CD14-positive monocyte (primary cell): ENCODE data around the gene ZNF543. TPM values are rescaled to one million over a fixed set of nuclear protein-coding genes. Genes with fewer than 3 reads are reported as not detected.
A peak's percentile ranks its signal among the peaks of the same experiment; 100 is the strongest.

Source experiments
- DNase-seq, 3 donors: peaks; one replicate each; pipeline ENCODE4 v3.0.0-alpha.2; 2011 to 2022
- H2AFZ ChIP-seq: 2 replicates; pipeline ENCODE4 v1.6.0; 2012; ENCODE audit warnings: mild to moderate bottlenecking, low read depth, low read length, inconsistent platforms; ENCODE audit not compliant: insufficient read depth, poor library complexity, severe bottlenecking
- H3K27ac ChIP-seq, 2 donors: 1 replicate in 1 of 2; 2 replicates in 1 of 2; pipeline ENCODE4 v1.5.1; 2012 to 2013; ENCODE audit warnings: low read length in 2 of 2, control low read depth in 1 of 2, inconsistent platforms in 1 of 2, low read depth in 1 of 2, mild to moderate bottlenecking in 1 of 2
- H3K27me3 ChIP-seq, 2 donors: one replicate each; pipeline versions ENCODE4 v1.6.0 to v1.6.1; 2011 to 2013; ENCODE audit warnings: low read length in 2 of 2; ENCODE audit not compliant: control insufficient read depth in 2 of 2, insufficient read depth in 2 of 2
- H3K36me3 ChIP-seq, 2 donors: replicated peaks in 1 of 2; 1 replicate in 1 of 2; 2 replicates in 1 of 2; pipeline versions ENCODE4 v1.5.1 to v1.6.1; 2012 to 2013; ENCODE audit warnings: low read length in 2 of 2, control low read depth in 1 of 2, inconsistent platforms in 1 of 2, mild to moderate bottlenecking in 1 of 2; ENCODE audit not compliant: insufficient read depth in 2 of 2, control insufficient read depth in 1 of 2
- H3K4me1 ChIP-seq, 2 donors: 1 replicate in 1 of 2; 2 replicates in 1 of 2; pipeline versions ENCODE4 v1.5.1 to v1.6.1; 2012 to 2013; ENCODE audit warnings: low read length in 2 of 2, control low read depth in 1 of 2, inconsistent platforms in 1 of 2, mild to moderate bottlenecking in 1 of 2, moderate library complexity in 1 of 2; ENCODE audit not compliant: insufficient read depth in 2 of 2, control insufficient read depth in 1 of 2
- H3K4me2 ChIP-seq: replicated peaks from 2 replicates; pipeline ENCODE3; 2012; ENCODE audit warnings: low read length, moderate library complexity, mild to moderate bottlenecking; ENCODE audit not compliant: poor library complexity, severe bottlenecking; ENCODE audit errors: extremely low read depth
- H3K4me3 ChIP-seq, 3 experiments: fragments of 200-600 bp in 1 of 3; sonication (generic) in 1 of 3; replicated peaks in 1 of 3; 1 replicate in 2 of 3; 2 replicates in 1 of 3; pipeline ENCODE4 v1.5.1; 2011 to 2013; ENCODE audit warnings: low read length in 3 of 3, mild to moderate bottlenecking in 3 of 3, control low read depth in 2 of 3, low read depth in 2 of 3, inconsistent platforms in 1 of 3, moderate library complexity in 1 of 3
- H3K79me2 ChIP-seq: 2 replicates; pipeline ENCODE4 v1.6.0; 2012; ENCODE audit warnings: mild to moderate bottlenecking, control low read depth, inconsistent platforms, low read length, moderate library complexity; ENCODE audit not compliant: insufficient read depth
- H3K9ac ChIP-seq: 2 replicates; pipeline ENCODE4 v1.6.0; 2017; ENCODE audit warnings: low read length, mild to moderate bottlenecking; ENCODE audit not compliant: insufficient read depth, poor library complexity, severe bottlenecking
- H3K9me3 ChIP-seq, 2 donors: replicated peaks in 1 of 2; 1 replicate in 1 of 2; 2 replicates in 1 of 2; pipeline versions ENCODE4 v1.5.1 to v1.6.1; 2012 to 2013; ENCODE audit warnings: low read length in 2 of 2, control low read depth in 1 of 2; ENCODE audit not compliant: control insufficient read depth in 1 of 2, insufficient read depth in 1 of 2
- H4K20me1 ChIP-seq: 2 replicates; pipeline ENCODE4 v1.6.0; 2012; ENCODE audit warnings: mild to moderate bottlenecking, low read length, control low read depth, moderate library complexity; ENCODE audit not compliant: insufficient read depth
- H3K27ac Mint-ChIP-seq, 7 donors: one replicate each; pipeline ENCODE4 v1.8.0; 2020; ENCODE audit warnings: mild to moderate bottlenecking in 7 of 7, mixed read lengths in 7 of 7, moderate library complexity in 6 of 7, inconsistent platforms in 2 of 7
- H3K27me3 Mint-ChIP-seq, 3 donors: one replicate each; pipeline ENCODE4 v1.8.0; 2021 to 2022; ENCODE audit warnings: low read depth in 3 of 3, mild to moderate bottlenecking in 3 of 3, mixed read lengths in 3 of 3, moderate library complexity in 3 of 3, inconsistent platforms in 1 of 3
- H3K36me3 Mint-ChIP-seq, 2 donors: one replicate each; pipeline ENCODE4 v1.8.0; 2020; ENCODE audit warnings: mixed read lengths in 2 of 2, inconsistent platforms in 1 of 2, mild to moderate bottlenecking in 1 of 2
- H3K4me1 Mint-ChIP-seq: one replicate; pipeline ENCODE4 v1.8.0; 2020; ENCODE audit warnings: mild to moderate bottlenecking, mixed read lengths
- H3K4me3 Mint-ChIP-seq, 2 donors: one replicate each; pipeline ENCODE4 v1.8.0; 2020; ENCODE audit warnings: mild to moderate bottlenecking in 2 of 2, mixed read lengths in 2 of 2, moderate library complexity in 1 of 2
- H3K9me3 Mint-ChIP-seq, 7 donors: one replicate each; pipeline ENCODE4 v1.8.0; 2020 to 2022; ENCODE audit warnings: mixed read lengths in 7 of 7, mild to moderate bottlenecking in 6 of 7, moderate library complexity in 6 of 7, inconsistent platforms in 2 of 7
- CTCF ChIP-seq: fragments of 200-600 bp; IDR thresholded peaks from one replicate; pipeline ENCODE4 v1.8.0; 2022; ENCODE audit warnings: antibody characterized with exemption, mild to moderate bottlenecking
- WGBS: methylation state at CpG from one replicate; pipeline ENCODE4 v1.1.5; 2013; ENCODE audit warnings: missing lambda C conversion rate; ENCODE audit not compliant: insufficient coverage; 5-methylcytosine and 5-hydroxymethylcytosine counted together
- intact Hi-C, 2 donors: fragments of 100-400 bp; cut with micrococcal nuclease; formaldehyde crosslinking; loops; one replicate each; pipeline versions ENCODE4 v1.15.0 to v1.15.1; 2023
- polyA plus RNA-seq, 3 donors: library from polyadenylated mRNA; depleted of rRNA in 1 of 3; unstranded in 2 of 3; stranded (reverse) in 1 of 3; fragments of 300-500 nt in 2 of 3; fragments of >200 nt in 1 of 3; fragmentation: Illumina TruSeq in 2 of 3; gene quantifications; 1 replicate in 2 of 3; 2 replicates in 1 of 3; pipeline ENCODE4 v1.2.3, GENCODE V29; 2012 to 2021

The ZNF543 gene
- polyA plus RNA-seq, 3 donors: 0.85 to 1.1 (median 0.99) TPM

GRCh38 chr19:57321116-57321515, 844 bp downstream of the ZNF543 start:
- intact Hi-C loops: no loop called here
- peaks cover 20 to 59% (median 34%) of the 10 kb centered on the region in 7 donors for H3K9me3 Mint-ChIP-seq

GRCh38 chr19:57321751-57322150, 1.5 kb downstream of the ZNF543 start:
- Histone ChIP-seq H4K20me1 (no peaks in the 10 kb centered on the region), H3K4me1 (peaks cover 15 to 16% of the 10 kb centered on the region in 2 donors), H3K9me3 (peaks cover 17 to 29% of the 10 kb centered on the region in 2 donors), H3K27ac (no peak overlapping the region), H3K36me3 (peaks cover 32 to 38% of the 10 kb centered on the region in 2 donors), H3K27me3 (peaks cover 11 to 22% of the 10 kb centered on the region in 2 donors), H3K4me3 (peak overlapping the region in 1 of 3 experiments; percentile 83), H2AFZ (no peak overlapping the region), H3K79me2 (peaks cover 22% of the 10 kb centered on the region), H3K4me2 (no peak overlapping the region), H3K9ac (no peak overlapping the region)
- intact Hi-C loops: no loop called here
- H3K36me3 Mint-ChIP-seq: peaks cover 34 to 38% of the 10 kb centered on the region in 2 donors
- no peak overlapping the region for H3K4me3 Mint-ChIP-seq
- no peak overlapping the region for H3K27ac Mint-ChIP-seq
- no peak for DNase-seq
- peaks cover 24% of the 10 kb centered on the region for H3K4me1 Mint-ChIP-seq
- H3K27me3 Mint-ChIP-seq: peaks cover 17 to 21% (median 21%) of the 10 kb centered on the region in 3 donors
- peaks cover 20 to 64% (median 40%) of the 10 kb centered on the region in 7 donors for H3K9me3 Mint-ChIP-seq
- TF ChIP-seq CTCF: no peak
- 29% methylated on average over 3 of the region's 3 CpGs for WGBS

More at GRCh38 chr19:57321116-57321515, 844 bp downstream of the ZNF543 start:
- peak overlapping the region; percentile 92 to 99 (median 94) for H3K27ac Mint-ChIP-seq
- H3K9ac ChIP-seq: peak overlapping the region; percentile 91
- H4K20me1 ChIP-seq: no peaks in the 10 kb centered on the region
- H3K4me3 Mint-ChIP-seq: peak overlapping the region; percentile 88 to 97
- peaks cover 15 to 23% of the 10 kb centered on the region in 2 donors for H3K9me3 ChIP-seq
- 50% methylated on average over 4 of the region's 8 CpGs for WGBS
- H3K27ac ChIP-seq: peak overlapping the region in 1 of 2 donors; percentile 92
- H3K36me3 ChIP-seq: peaks cover 27 to 31% of the 10 kb centered on the region in 2 donors
- TF ChIP-seq CTCF: no peak
- H2AFZ ChIP-seq: peak overlapping the region; percentile 92
- no peak for DNase-seq
- H3K4me1 Mint-ChIP-seq: peaks cover 24% of the 10 kb centered on the region
- peak overlapping the region; percentile 69 to 83 (median 72) for H3K4me3 ChIP-seq
- peaks cover 22 to 27% (median 25%) of the 10 kb centered on the region in 3 donors for H3K27me3 Mint-ChIP-seq
- H3K4me1 ChIP-seq: peaks cover 15 to 16% of the 10 kb centered on the region in 2 donors
- peaks cover 22% of the 10 kb centered on the region for H3K79me2 ChIP-seq
- H3K27me3 ChIP-seq: peaks cover 17 to 28% of the 10 kb centered on the region in 2 donors
- peaks cover 28 to 32% of the 10 kb centered on the region in 2 donors for H3K36me3 Mint-ChIP-seq
- peak overlapping the region; percentile 75 for H3K4me2 ChIP-seq
